ENCODE measurements around the gene SH3BP4.

DNA sequence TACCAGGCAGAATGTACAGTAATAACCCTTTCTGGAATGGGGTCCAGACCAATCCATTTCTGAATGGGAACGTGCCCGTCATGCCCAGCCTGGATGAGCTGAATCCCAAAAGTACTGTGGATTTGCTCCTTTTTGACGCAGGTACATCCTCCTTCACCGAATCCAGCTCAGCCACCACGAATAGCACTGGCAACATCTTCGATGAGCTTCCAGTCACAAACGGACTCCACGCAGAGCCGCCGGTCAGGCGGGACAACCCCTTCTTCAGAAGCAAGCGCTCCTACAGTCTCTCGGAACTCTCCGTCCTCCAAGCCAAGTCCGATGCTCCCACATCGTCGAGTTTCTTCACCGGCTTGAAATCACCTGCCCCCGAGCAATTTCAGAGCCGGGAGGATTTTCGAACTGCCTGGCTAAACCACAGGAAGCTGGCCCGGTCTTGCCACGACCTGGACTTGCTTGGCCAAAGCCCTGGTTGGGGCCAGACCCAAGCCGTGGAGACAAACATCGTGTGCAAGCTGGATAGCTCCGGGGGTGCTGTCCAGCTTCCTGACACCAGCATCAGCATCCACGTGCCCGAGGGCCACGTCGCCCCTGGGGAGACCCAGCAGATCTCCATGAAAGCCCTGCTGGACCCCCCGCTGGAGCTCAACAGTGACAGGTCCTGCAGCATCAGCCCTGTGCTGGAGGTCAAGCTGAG, 89.6 kb downstream of the SH3BP4 start:
- TF ChIP-seq, protein P1, sequence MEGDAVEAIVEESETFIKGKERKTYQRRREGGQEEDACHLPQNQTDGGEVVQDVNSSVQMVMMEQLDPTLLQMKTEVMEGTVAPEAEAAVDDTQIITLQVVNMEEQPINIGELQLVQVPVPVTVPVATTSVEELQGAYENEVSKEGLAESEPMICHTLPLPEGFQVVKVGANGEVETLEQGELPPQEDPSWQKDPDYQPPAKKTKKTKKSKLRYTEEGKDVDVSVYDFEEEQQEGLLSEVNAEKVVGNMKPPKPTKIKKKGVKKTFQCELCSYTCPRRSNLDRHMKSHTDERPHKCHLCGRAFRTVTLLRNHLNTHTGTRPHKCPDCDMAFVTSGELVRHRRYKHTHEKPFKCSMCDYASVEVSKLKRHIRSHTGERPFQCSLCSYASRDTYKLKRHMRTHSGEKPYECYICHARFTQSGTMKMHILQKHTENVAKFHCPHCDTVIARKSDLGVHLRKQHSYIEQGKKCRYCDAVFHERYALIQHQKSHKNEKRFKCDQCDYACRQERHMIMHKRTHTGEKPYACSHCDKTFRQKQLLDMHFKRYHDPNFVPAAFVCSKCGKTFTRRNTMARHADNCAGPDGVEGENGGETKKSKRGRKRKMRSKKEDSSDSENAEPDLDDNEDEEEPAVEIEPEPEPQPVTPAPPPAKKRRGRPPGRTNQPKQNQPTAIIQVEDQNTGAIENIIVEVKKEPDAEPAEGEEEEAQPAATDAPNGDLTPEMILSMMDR (IDR thresholded peaks at IDR 0.05; ENCODE audit: borderline replicate concordance, extremely low read depth, low read length, poor library complexity, severe bottlenecking), result no peak
- TF ChIP-seq EZH2 (IDR thresholded peaks at IDR 0.05; ENCODE audit: borderline replicate concordance, low read depth, low read length, severe bottlenecking), result no peak

All from DND-41 (cell line).